ENCODE data around the gene LRRC26.

The LRRC26 gene

DNA sequence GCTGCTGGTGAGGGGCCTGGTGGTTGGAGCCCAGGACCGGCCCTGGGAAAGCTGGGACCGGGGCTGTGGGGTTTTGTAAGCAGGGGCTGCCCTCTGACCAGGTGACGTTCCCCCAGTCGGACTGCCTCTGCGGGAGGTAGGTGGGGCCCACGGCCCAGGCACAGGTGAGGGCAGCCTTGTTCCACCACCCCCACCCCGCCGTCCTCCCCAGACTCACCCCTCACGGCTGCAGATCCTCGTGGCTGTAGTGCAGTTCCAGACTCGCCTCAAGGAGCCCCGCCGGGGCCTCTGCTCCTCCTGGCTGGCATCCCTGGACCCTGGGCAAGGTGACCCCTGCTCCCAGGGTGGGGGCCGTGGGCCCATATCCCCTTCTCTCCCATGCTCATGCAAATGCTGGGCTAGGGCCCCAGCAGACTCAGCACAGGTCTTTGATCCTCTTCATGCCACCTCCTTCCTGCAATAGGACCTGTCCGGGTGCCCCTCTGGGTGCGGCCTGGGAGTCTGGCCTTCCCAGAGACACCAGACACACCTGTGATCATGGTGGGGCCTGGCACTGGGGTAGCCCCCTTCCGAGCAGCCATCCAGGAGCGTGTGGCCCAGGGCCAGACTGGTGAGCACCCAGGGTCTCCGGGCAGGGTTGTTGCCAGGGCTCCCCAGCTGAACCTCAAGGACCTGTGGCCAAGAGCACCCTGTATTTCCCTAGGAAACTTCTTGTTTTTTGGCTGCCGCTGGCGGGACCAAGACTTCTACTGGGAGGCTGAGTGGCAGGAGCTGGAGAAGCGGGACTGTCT lies 45.5 kb upstream of the LRRC26 start:
- TF ChIP-seq CTCF (IDR thresholded peaks at IDR 0.05; ENCODE audit: low read depth, low read length, missing control alignments): no peak
- no peak for DNase-seq (ENCODE audit: extremely low read depth, low read depth)
- no peak overlapping the region for H3K4me3 ChIP-seq (replicated peaks; ENCODE audit: low read depth, low read length)

- no peak overlapping the region for H3K4me3 ChIP-seq (replicated peaks; ENCODE audit: low read depth, low read length)
- no peak for TF ChIP-seq CTCF (IDR thresholded peaks at IDR 0.05; ENCODE audit: low read depth, low read length, missing control alignments)
- DNase-seq (ENCODE audit: extremely low read depth, low read depth): no peak
Measured at GRCh38 chr9:137214620-137215019, 44.8 kb upstream of the LRRC26 start.

GRCh38 chr9:137213160-137214060 lies 43.6 kb upstream of the LRRC26 start:
- no peak for DNase-seq (ENCODE audit: extremely low read depth, low read depth)
- TF ChIP-seq CTCF (IDR thresholded peaks at IDR 0.05; ENCODE audit: low read depth, low read length, missing control alignments): peak; percentile 11
- H3K4me3 ChIP-seq (replicated peaks; ENCODE audit: low read depth, low read length): no peak overlapping the region

DNA sequence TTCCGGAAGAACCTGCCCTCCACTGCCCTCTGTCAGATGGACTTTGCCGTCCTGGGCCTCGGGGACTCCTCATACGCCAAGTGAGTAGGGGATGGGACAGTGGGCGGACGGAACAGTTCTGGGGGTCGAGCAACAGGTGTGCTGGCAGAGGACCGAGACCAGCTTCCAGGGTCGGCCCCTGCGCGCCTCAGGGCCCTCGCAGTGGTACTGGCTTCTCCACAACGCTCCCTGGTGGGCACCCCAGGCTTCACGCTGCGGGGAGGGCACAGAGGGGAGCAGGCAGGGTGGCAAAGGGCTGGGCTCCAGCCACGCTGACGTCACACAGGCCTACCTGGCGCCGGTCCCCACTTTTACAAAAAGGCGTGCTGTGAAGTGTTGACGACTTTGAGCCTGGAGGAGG lies 42.7 kb upstream of the LRRC26 start:
- DNase-seq (ENCODE audit: extremely low read depth, low read depth): no peak
- no peak overlapping the region for H3K4me3 ChIP-seq (replicated peaks; ENCODE audit: low read depth, low read length)
- no peak for TF ChIP-seq CTCF (IDR thresholded peaks at IDR 0.05; ENCODE audit: low read depth, low read length, missing control alignments)

DNA sequence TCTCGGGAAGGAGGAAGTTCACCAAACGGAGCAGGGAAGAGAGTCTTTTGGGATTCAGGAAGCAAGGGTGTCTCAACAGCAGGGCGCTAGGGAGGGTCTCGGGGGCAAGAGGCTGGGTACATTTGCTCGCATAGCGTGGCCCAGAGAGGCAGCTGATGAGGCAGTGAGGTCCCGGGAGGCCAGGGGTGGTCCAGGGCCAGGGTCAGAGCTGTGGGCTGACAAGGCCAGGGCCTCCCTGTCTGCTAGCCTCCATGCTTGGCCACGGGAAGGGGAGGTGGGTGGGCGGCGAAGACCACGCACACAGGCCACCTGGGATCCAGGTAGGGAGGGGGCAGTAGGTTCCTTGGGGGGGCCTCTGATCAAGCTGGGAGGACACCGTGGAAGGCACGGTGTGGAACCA lies 41.7 kb upstream of the LRRC26 start:
- H3K4me3 ChIP-seq (replicated peaks; ENCODE audit: low read depth, low read length): no peak overlapping the region
- no peak for TF ChIP-seq CTCF (IDR thresholded peaks at IDR 0.05; ENCODE audit: low read depth, low read length, missing control alignments)
- DNase-seq (ENCODE audit: extremely low read depth, low read depth): no peak

- no peak for TF ChIP-seq CTCF (IDR thresholded peaks at IDR 0.05; ENCODE audit: low read depth, low read length, missing control alignments)
- H3K4me3 ChIP-seq (replicated peaks; ENCODE audit: low read depth, low read length): peak overlapping the region; percentile 67
- DNase-seq (ENCODE audit: extremely low read depth, low read depth): no peak
Measured at GRCh38 chr9:137206602-137207001, 36.8 kb upstream of the LRRC26 start.
